Keratinocyte (primary cell): ENCODE data around the gene SCAMP2.

ENCODE experiments used
- CTCF ChIP-seq, 3 experiments: IDR thresholded peaks in 1 of 3; conservative IDR thresholded peaks in 1 of 3; optimal IDR thresholded peaks in 1 of 3; 2 replicates in 2 of 3; 3 replicates in 1 of 3; pipeline versions ENCODE3 to v1.5.1; 2011; ENCODE audit warnings: low read length in 3 of 3, mild to moderate bottlenecking in 3 of 3, moderate library complexity in 2 of 3, control low read depth in 1 of 3, inconsistent platforms in 1 of 3; ENCODE audit not compliant: insufficient read depth in 2 of 3; ENCODE audit errors: extremely low read depth in 1 of 3
- EZH2 ChIP-seq: IDR thresholded peaks from one replicate; pipeline ENCODE4 v1.6.1; 2012; ENCODE audit warnings: inconsistent platforms, mild to moderate bottlenecking, low read length, moderate library complexity

GRCh38 chr15:74828835-74829234, 44.3 kb downstream of the SCAMP2 start:
- TF ChIP-seq CTCF (optimal IDR thresholded peaks at IDR 0.05 in 1 of 3, IDR thresholded peaks at IDR 0.05 in 1 of 3, conservative IDR thresholded peaks at IDR 0.05 in 1 of 3; ENCODE audit: extremely low read depth in 1 of 3, insufficient read depth in 2 of 3, low read length in 3 of 3) (no peak), EZH2 (no peak)
